Measurements from ENCODE around the gene PERM1.

Gene PERM1

GRCh38 chr1:939511-940106, 42.3 kb downstream of the PERM1 start:
- no peak overlapping the region for H3K27ac ChIP-seq
- no peak for DNase-seq (ENCODE audit: low read depth, low spot score)

DNA sequence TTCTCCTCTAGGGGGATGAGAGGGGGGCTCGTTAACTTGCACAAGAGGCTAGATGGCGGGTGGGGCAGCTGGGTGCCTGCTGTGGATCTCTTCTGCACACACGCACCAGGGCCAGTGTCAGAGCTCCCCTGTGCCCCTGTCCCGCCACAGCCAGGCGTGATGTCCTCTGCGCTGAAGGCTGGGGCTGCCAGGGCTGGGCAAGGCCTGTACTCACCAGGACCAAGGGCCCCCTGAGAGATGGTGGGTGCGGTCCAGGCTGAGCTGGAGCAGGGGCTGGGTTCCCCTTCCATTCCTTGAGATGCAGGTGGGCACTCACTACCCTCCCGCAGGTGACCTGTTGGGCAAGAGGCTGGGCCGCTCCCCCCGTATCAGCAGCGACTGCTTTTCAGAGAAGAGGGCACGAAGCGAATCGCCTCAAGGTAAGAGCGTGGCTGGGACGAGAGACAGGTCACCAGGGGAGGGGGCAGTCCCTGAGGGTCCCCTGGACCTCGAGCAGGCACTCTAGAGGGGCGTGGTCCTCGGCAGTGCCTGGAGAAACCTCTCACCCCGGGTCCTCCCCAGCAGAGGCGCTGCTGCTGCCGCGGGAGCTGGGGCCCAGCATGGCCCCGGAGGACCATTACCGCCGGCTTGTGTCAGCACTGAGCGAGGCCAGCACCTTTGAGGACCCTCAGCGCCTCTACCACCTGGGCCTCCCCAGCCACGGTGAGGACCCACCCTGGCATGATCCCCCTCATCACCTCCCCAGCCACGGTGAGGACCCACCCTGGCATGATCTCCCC, 43.0 kb downstream of the PERM1 start:
- no peak overlapping the region for H3K27ac ChIP-seq
- no peak for DNase-seq (ENCODE audit: low read depth, low spot score)

DNA sequence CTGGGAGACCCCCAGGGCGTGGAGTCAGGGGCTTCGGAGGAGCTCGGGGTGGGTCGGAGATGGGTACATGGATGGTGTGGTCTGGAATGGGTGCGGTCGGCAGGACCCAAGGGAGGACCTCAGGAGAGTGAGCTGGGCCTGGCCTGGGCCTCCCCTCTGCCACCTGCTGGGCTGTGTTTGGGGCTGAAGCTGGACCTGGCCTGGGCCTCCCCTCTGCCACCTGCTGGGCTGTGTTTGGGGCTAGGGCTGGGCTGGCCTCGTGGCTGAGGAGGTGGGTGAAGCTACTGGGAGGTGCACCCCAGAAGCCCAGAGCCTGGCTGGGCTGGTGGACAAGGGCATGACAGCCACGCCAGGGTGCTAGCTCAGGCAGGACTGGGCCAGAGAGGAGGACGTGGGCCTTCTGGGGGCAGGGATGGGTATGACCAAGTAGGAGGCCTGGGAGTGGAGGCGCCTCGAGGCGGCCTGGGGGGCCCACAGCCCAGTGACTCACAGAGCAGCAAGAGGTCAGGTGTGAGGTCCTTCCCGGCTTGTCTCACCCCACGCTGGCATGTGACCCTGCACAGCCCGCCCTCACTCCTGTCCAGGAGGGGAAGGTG, 43.7 kb downstream of the PERM1 start:
- no peak for DNase-seq (ENCODE audit: low read depth, low spot score)
- no peak overlapping the region for H3K27ac ChIP-seq

GRCh38 chr1:937521-937920, 44.4 kb downstream of the PERM1 start:
- no peak for DNase-seq (ENCODE audit: low read depth, low spot score)
- no peak overlapping the region for H3K27ac ChIP-seq

DNA sequence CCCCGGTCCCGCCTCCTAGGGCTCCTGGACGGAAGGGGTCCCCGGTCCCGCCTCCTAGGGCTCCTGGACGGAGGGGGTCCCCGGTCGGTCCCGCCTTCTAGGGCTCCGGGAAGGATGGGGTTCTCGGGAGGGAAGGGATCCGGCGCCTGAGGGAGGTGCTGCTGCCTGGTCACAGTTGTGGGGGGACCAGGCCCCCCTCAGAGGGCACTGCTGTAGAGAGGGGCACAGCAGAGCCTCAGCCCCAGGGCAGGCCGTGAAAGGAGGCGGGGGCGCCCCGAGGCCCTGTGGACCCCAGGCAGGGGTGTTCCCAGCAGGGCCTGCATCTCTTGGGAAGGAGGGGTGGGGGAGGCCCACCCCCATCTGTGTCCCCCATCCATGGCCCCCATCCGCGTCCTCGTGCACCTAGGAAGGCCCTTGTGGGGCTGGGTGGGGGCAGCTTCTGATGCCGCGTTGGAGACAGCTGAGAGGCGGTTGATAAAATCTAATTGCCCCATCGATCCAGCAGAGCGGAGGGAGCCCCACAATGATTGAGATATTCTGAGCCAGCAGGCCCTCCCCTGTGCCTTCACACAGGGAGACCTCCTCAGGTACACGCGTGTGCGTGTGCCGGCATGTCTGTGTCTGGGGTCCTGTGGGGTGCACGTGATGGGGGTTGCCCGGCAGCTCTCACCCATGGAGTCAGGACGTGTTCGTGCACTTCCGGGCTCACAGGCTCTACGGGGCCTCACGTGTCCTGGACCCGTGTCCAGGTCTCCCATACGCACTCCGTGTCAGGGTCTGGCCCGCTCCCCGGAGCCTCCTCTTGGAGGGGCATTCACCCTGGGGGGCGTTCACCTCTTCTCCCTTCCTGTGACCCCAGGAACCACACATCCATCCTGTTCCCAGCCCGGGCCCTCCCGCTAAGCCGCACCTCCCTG, 45.3 kb downstream of the PERM1 start:
- DNase-seq (ENCODE audit: low read depth, low spot score), result no peak
- H3K27ac ChIP-seq, result no peak overlapping the region

DNA sequence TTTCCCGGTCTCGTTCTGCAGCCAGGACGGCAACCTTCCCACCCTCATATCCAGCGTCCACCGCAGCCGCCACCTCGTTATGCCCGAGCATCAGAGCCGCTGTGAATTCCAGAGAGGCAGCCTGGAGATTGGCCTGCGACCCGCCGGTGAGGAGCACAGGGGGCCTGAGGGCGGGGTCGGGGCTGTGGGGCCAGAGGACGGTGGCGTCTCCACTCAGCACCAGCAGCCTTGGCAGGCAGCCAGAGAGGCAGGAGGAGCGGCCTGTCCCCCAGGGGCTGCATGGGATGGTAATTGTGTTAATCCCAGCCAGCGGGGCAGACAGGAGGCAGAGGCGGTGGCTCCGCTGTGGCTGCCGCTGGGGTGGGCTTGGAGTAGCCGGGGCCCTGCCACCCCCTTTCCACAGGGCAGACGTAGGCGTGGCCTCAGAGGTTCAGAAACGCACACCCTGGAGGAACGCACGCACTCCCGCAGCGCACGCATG, 46.1 kb downstream of the PERM1 start:
- no peak for DNase-seq (ENCODE audit: low read depth, low spot score)
- H3K27ac ChIP-seq, result no peak overlapping the region

DNA sequence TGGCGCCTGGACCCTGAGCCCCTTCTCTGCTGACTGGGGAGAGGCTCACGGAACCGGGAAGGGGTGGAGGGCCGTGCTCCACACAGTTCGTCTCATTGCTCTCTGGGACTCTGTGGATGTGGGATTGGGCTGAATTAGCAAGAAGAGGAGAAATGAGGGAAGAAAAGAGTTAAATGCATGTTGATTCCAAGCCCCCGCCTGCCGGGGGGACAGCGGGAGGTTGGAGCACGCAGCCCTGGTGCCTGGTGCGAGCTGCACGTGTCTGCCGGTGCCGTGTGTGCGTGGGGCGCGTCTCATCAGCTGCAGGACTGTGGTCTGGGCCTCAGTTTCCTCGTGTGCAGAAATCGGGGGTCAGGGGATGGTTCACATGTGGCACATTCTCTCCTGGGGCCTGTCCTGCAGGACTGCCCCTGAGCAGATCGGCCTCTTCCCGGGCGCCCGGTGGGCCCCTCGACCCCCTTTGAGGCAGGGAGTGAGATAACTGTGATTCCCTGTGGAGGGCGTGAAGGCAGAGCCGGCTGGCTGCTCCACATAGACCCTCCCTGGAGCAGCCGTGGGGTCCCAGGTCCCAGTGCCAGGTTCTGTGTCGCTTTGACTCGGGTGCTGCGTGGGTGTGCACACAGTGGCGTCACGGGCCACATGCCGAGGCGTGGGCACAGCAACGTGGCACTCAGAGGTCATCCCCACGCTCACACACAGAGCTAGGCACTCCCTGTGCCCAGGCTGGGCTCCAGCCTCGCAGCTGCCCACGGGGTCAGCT, 46.7 kb downstream of the PERM1 start:
- H3K27ac ChIP-seq, result no peak overlapping the region
- DNase-seq (ENCODE audit: low read depth, low spot score), result no peak

GRCh38 chr1:933603-933940, 48.3 kb downstream of the PERM1 start:
- no peak for DNase-seq (ENCODE audit: low read depth, low spot score)
- no peak overlapping the region for H3K27ac ChIP-seq

- H3K27ac ChIP-seq, result no peak overlapping the region
- no peak for DNase-seq (ENCODE audit: low read depth, low spot score)
Observed at GRCh38 chr1:932776-933602, 48.9 kb downstream of the PERM1 start.

DNA sequence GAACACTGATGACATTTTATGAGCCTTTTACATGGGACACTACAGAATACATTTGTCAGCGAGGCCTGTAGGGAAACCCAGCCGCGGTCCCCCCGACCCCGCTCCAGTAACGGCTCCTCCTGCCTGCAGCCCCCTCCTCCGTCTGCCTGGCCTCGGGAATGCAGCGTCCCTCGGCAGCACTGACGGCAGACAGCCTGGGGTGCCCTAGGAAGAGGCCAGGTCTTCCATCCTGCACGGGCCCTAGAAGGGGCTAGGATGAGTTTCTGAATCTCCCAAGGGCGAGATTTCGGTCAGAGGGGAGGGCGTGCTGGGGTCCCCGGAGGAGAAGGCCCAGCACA, 49.8 kb downstream of the PERM1 start:
- H3K27ac ChIP-seq, result no peak overlapping the region

GRCh38 chr1:931380-932172, 50.3 kb downstream of the PERM1 start:
- DNase-seq (ENCODE audit: low read depth, low spot score), result no peak
- no peak overlapping the region for H3K27ac ChIP-seq

More for the DNA sequence above, 49.8 kb downstream of the PERM1 start:
- DNase-seq (ENCODE audit: low read depth, low spot score), result no peak

- no peak overlapping the region for H3K27ac ChIP-seq
- DNase-seq (ENCODE audit: low read depth, low spot score), result no peak
Observed at GRCh38 chr1:930633-931138, 51.2 kb downstream of the PERM1 start.

- DNase-seq (ENCODE audit: low read depth, low spot score), result no peak
Observed at GRCh38 chr1:929712-930632, 51.9 kb downstream of the PERM1 start.

DNA sequence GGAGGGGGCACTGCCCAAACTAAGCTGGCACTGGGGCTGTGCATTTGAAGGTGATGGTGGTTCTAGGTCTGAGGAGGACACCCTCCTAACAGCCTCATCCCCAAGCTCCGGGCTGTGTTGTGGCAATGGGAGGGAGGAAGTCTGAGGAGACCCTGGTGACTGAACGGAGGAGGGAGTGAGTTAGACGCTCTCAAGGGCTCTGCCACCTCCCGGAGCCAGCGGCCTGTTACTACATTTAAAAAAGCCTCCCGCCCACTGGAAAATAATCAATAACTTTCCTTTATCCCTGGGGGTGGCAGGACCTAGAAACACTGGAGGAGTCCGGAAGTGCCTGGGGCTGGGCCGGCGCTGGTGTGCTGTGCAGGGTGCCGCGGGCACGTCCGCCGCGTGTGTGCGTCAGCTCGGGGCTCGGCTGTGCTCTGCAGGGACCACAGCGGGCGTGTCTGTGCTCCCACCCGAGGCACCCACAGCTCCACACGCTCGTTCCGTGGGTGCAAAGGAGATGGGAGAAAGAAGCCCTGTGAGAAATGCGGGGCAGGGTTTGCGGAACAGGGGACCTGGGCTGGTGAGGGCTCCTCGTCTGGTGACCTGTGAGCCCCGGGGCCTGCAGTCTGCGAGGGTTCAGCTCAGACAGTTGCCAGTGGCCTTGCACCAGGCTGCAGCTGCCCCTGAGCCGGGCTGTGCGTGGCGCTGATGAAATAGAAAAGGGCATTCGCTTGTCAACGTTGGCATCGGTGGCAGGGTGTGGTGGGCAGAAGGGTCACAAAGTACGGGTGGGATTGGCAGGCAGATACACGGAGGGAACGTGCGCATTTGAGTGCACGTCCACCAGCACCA, 52.9 kb downstream of the PERM1 start:
- H3K27ac ChIP-seq, result no peak overlapping the region
- DNase-seq (ENCODE audit: low read depth, low spot score), result no peak

More at GRCh38 chr1:929712-930632, 51.9 kb downstream of the PERM1 start:
- H3K27ac ChIP-seq, result no peak overlapping the region

- H3K27ac ChIP-seq, result no peak overlapping the region
- DNase-seq (ENCODE audit: low read depth, low spot score), result no peak
Observed at GRCh38 chr1:927748-928147, 54.1 kb downstream of the PERM1 start.

DNA sequence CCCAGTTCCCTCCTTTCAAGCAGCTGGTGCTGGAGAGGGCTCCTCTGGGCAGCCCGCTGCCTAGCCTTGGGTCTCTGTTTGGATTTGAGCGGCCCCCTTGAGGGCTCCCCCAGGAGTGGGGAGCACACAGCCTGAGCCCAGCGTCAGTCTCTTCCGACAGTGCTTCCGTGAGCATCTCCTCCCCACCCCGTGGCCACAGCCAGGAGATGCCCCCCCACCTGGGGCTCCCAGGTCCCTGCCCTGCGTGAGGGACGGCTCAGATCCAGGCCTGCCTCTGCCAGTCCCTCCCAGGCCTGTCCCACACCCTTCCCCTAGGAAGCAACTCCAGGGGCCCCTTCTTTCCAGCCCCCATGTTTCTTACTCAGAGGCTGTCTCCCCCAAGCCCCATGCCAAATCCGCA, 54.7 kb downstream of the PERM1 start:
- no peak for DNase-seq (ENCODE audit: low read depth, low spot score)
- no peak overlapping the region for H3K27ac ChIP-seq

Data from epithelial cell of prostate (primary cell).